Kidney (tissue), 14 donors: ENCODE results near the gene GAGE12J. TPM values are rescaled to one million over a fixed set of nuclear protein-coding genes. Genes with fewer than 3 reads are reported as not detected.
A peak's percentile ranks its signal among the peaks of the same experiment; 100 is the strongest.

Experiments used
- DNase-seq, 5 donors: peaks; one replicate each; pipeline ENCODE4 v3.0.0-alpha.2; 2013 to 2020
- FAIRE-seq: peaks from 2 replicates; lab custom pipeline; 2012; peaks lifted over from hg19 to GRCh38; lab: Jason Lieb, UNC
- H3K27ac ChIP-seq, 2 donors: one replicate each; pipeline ENCODE4 v1.7.0; 2013; ENCODE audit warnings: low read depth in 2 of 2, low read length in 2 of 2, inconsistent platforms in 1 of 2
- H3K27me3 ChIP-seq: one replicate; pipeline ENCODE4 v1.7.1; 2013; ENCODE audit warnings: low read length, inconsistent platforms; ENCODE audit not compliant: control insufficient read depth, insufficient read depth
- H3K36me3 ChIP-seq, 3 donors: one replicate each; pipeline versions ENCODE4 v1.7.0 to v1.7.1; 2013; ENCODE audit warnings: low read length in 3 of 3, control low read depth in 1 of 3, inconsistent platforms in 1 of 3; ENCODE audit not compliant: insufficient read depth in 3 of 3, control insufficient read depth in 2 of 3
- H3K4me1 ChIP-seq, 3 donors: one replicate each; pipeline versions ENCODE4 v1.7.0 to v1.7.1; 2013; ENCODE audit warnings: low read length in 3 of 3, inconsistent platforms in 1 of 3, low read depth in 1 of 3; ENCODE audit not compliant: control insufficient read depth in 2 of 3, insufficient read depth in 2 of 3
- H3K4me3 ChIP-seq, 3 donors: one replicate each; pipeline versions ENCODE4 v1.7.0 to v1.8.1; 2013; ENCODE audit warnings: low read length in 3 of 3, control low read depth in 1 of 3, inconsistent platforms in 1 of 3
- H3K9ac ChIP-seq, 3 donors: one replicate each; pipeline versions ENCODE4 v1.7.0 to v1.7.1; 2013; ENCODE audit warnings: low read length in 3 of 3, control low read depth in 1 of 3, inconsistent platforms in 1 of 3
- H3K9me3 ChIP-seq, 3 donors: one replicate each; pipeline versions ENCODE4 v1.7.0 to v1.7.1; 2013; ENCODE audit warnings: low read length in 3 of 3, control low read depth in 1 of 3, inconsistent platforms in 1 of 3; ENCODE audit not compliant: control insufficient read depth in 2 of 3, insufficient read depth in 1 of 3
- intact Hi-C: fragments of 100-400 bp; cut with DNase I; formaldehyde crosslinking; loops from one replicate; pipeline ENCODE4 v1.11.1; 2022
- polyA plus RNA-seq: library from polyadenylated mRNA; stranded (reverse); fragments of 350-450 nt; fragmentation: Illumina TruSeq; extraction: RNeasy Lipid Tissue Mini Kit (QIAGEN cat#74804); gene quantifications from one replicate; pipeline ENCODE4 v1.2.3, GENCODE V29; 2014; ENCODE audit warnings: low read depth, low replicate concordance; ENCODE audit not compliant: insufficient read depth
- total RNA-seq: library from RNA; stranded (reverse); fragmentation: NEBNext Ultra II Directional; extraction: Animal tissue kit (Norgen Biotek cat#: 25700); gene quantifications from one replicate; pipeline ENCODE4 v1.2.1, GENCODE V29; 2021
- TF ChIP-seq, protein P1 (sequence below): IDR thresholded peaks from 3 replicates; pipeline ENCODE4 v1.5.1; 2012; ENCODE audit warnings: mild to moderate bottlenecking, moderate library complexity, borderline replicate concordance; ENCODE audit not compliant: insufficient read depth; ENCODE audit errors: extremely low read depth
- donor health status: control.
- donor health status: control.
- donor health status: control.
- donor health status: control.
- donor health status: control.
- donor health status: DM: yes; HTN: yes; CAD: no.
- donor health status: Normal renal cell carcinoma (clear cell type).

The GAGE12J gene
- total and polyA plus RNA-seq, 2 donors from 2014 or later = not detected

DNA sequence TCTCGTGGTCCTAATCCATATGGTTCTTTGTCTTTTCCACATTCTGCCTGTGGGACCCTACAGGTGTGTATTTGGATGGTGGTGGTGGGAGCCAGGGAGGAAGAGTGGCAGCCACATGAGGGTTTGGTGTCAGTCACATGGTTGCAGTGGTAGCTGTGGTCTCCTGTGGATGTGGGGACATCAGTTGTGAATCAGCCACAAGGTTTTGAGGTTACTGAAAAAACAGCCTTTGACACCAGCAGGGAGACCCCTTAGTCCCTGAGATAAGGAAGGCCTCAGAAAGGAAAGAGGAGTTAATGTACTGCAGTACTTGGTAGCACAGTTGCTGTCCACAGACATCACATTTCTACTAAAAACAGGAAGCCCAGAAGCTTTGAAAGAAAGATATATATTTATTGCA is 34.2 kb upstream of the GAGE12J start:
- Histone ChIP-seq H3K4me3 (no peak overlapping the region), H3K9ac (no peak overlapping the region), H3K9me3 (no peaks in the 10 kb centered on the region), H3K4me1 (no peaks in the 10 kb centered on the region), H3K27ac (no peak overlapping the region), H3K27me3 (no peaks in the 10 kb centered on the region), H3K36me3 (no peaks in the 10 kb centered on the region)
- TF ChIP-seq, protein P1, sequence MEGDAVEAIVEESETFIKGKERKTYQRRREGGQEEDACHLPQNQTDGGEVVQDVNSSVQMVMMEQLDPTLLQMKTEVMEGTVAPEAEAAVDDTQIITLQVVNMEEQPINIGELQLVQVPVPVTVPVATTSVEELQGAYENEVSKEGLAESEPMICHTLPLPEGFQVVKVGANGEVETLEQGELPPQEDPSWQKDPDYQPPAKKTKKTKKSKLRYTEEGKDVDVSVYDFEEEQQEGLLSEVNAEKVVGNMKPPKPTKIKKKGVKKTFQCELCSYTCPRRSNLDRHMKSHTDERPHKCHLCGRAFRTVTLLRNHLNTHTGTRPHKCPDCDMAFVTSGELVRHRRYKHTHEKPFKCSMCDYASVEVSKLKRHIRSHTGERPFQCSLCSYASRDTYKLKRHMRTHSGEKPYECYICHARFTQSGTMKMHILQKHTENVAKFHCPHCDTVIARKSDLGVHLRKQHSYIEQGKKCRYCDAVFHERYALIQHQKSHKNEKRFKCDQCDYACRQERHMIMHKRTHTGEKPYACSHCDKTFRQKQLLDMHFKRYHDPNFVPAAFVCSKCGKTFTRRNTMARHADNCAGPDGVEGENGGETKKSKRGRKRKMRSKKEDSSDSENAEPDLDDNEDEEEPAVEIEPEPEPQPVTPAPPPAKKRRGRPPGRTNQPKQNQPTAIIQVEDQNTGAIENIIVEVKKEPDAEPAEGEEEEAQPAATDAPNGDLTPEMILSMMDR = no peak
- FAIRE-seq (no peak), DNase-seq (no peak)
- intact Hi-C loops = no loop called here

DNA sequence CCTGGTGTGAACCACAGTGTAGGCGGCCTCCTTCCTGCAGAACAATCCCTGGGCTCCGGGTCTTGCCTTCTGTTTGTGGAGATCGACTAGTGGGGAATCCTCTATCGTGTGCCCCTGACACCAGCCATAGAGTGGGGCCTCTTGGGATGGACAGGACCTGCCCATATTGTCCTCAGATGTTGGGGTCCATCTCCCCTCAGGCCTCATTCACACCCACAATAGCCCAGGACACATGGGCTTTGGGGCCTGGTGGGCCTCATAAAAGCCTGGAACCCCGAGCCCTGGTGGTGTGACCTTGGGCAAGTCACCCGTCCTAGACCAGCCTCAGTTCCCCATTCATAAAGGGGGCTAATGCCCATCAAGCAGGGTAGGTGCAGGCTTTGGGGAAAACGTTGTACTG is 31.6 kb upstream of the GAGE12J start:
- no peak overlapping the region for H3K9ac ChIP-seq
- FAIRE-seq (no peak), DNase-seq (no peak)
- TF ChIP-seq, protein P1 = no peak
- H3K9me3 ChIP-seq = no peaks in the 10 kb centered on the region
- intact Hi-C loops = no loop called here
- no peak overlapping the region for H3K27ac ChIP-seq
- no peak overlapping the region for H3K4me3 ChIP-seq
- no peaks in the 10 kb centered on the region for H3K27me3 ChIP-seq
- H3K4me1 ChIP-seq = no peaks in the 10 kb centered on the region
- H3K36me3 ChIP-seq = no peaks in the 10 kb centered on the region

DNA sequence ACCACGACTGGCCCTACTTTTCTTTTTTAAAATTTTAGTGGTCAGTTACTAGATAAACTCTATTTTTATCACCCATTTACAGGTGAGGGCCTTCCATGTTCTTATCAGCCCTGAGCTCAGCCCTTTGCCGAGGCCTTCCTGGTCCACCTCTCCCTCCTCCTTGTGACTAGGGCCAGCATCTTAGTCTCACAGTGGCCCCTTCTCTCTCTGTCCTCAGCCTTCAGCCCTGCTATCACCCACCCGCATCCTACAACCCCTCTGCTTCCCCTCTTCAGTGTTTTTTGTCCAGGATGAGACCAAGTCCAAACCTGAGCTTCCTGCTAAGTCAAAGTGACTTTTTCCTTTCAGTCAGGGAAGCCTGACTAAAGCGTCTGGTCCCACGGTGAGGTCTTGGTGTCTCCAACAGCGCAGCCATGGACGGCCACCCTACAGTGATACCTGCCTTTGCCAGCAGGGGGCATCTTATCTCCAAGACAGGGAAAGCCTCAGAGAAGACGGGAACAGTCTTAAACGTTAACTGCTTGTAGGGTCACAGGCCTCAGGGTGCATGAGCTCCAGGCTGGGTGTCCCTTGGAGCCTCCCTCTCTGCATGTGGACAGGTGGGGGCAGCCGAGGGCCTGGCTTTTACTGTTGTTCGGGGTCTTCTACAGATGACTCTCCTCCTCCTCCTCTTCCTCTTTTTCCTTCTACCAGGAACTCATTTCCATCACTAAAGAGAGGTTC is 30.1 kb upstream of the GAGE12J start:
- H3K9ac ChIP-seq = no peak overlapping the region
- no peaks in the 10 kb centered on the region for H3K27me3 ChIP-seq
- intact Hi-C loops = no loop called here
- TF ChIP-seq, protein P1 = peak; percentile 48
- no peaks in the 10 kb centered on the region for H3K4me1 ChIP-seq
- H3K9me3 ChIP-seq = no peaks in the 10 kb centered on the region
- no peaks in the 10 kb centered on the region for H3K36me3 ChIP-seq
- H3K4me3 ChIP-seq = no peak overlapping the region
- DNase-seq (peak; percentile 66 to 78 (median 72)), FAIRE-seq (no peak)
- no peak overlapping the region for H3K27ac ChIP-seq
